Astrocyte (in vitro differentiated cells and primary cell): ENCODE measurements around the gene EVA1B. TPM values are rescaled to one million over a fixed set of nuclear protein-coding genes. Genes with fewer than 3 reads are reported as not detected.

Experiments
- DNase-seq: peaks from one replicate; pipeline ENCODE4 v3.0.0-alpha.2; 2010; ENCODE audit warnings: low read depth
- FAIRE-seq: peaks from 2 replicates; lab custom pipeline; 2011; peaks lifted over from hg19 to GRCh38; lab: Jason Lieb, UNC
- H2AFZ ChIP-seq: 2 replicates; pipeline ENCODE4 v1.6.0; 2012; ENCODE audit warnings: low read depth, low read length, inconsistent platforms
- H3K27ac ChIP-seq: 2 replicates; pipeline ENCODE4 v1.5.1; 2011; ENCODE audit warnings: low read depth, low read length, inconsistent platforms
- H3K27me3 ChIP-seq: 2 replicates; pipeline ENCODE4 v1.6.0; 2011; ENCODE audit warnings: low read length, inconsistent platforms; ENCODE audit not compliant: insufficient read depth
- H3K36me3 ChIP-seq: 2 replicates; pipeline ENCODE4 v1.5.1; 2011; ENCODE audit warnings: low read length, inconsistent platforms; ENCODE audit not compliant: insufficient read depth
- H3K4me1 ChIP-seq: 2 replicates; pipeline ENCODE4 v1.5.1; 2011; ENCODE audit warnings: low read length, inconsistent platforms; ENCODE audit not compliant: insufficient read depth
- H3K4me2 ChIP-seq: 2 replicates; pipeline ENCODE4 v1.6.0; 2012; ENCODE audit warnings: low read length, inconsistent platforms
- H3K4me3 ChIP-seq: 2 replicates; pipeline ENCODE4 v1.5.1; 2011; ENCODE audit warnings: low read depth, mild to moderate bottlenecking, low read length, inconsistent platforms; ENCODE audit not compliant: insufficient read depth
- H3K79me2 ChIP-seq: 2 replicates; pipeline ENCODE4 v1.6.0; 2012; ENCODE audit warnings: mild to moderate bottlenecking, low read length, inconsistent platforms; ENCODE audit not compliant: insufficient read depth
- H3K9ac ChIP-seq: 2 replicates; pipeline ENCODE4 v1.6.0; 2012; ENCODE audit warnings: mild to moderate bottlenecking, low read length, inconsistent platforms
- H3K9me3 ChIP-seq: 2 replicates; pipeline ENCODE4 v1.5.1; 2012; ENCODE audit warnings: low read depth, mild to moderate bottlenecking, low read length, inconsistent platforms; ENCODE audit not compliant: insufficient read depth
- H4K20me1 ChIP-seq: 2 replicates; pipeline ENCODE4 v1.6.0; 2012; ENCODE audit warnings: low read length, inconsistent platforms; ENCODE audit not compliant: insufficient read depth
- H3K27ac Mint-ChIP-seq: one replicate; pipeline ENCODE4 v1.8.0; 2021; ENCODE audit warnings: mild to moderate bottlenecking, mixed read lengths; ENCODE audit not compliant: unreplicated experiment
- H3K27me3 Mint-ChIP-seq: one replicate; pipeline ENCODE4 v1.8.0; 2021; ENCODE audit warnings: low read depth, mixed read lengths; ENCODE audit not compliant: unreplicated experiment
- H3K36me3 Mint-ChIP-seq: one replicate; pipeline ENCODE4 v1.8.0; 2021; ENCODE audit warnings: low read depth, mixed read lengths; ENCODE audit not compliant: unreplicated experiment
- H3K4me1 Mint-ChIP-seq: one replicate; pipeline ENCODE4 v1.8.0; 2021; ENCODE audit warnings: low read depth, mixed read lengths; ENCODE audit not compliant: unreplicated experiment
- H3K4me3 Mint-ChIP-seq: one replicate; pipeline ENCODE4 v1.8.0; 2021; ENCODE audit warnings: mild to moderate bottlenecking, moderate library complexity, mixed read lengths; ENCODE audit not compliant: unreplicated experiment
- H3K9me3 Mint-ChIP-seq: one replicate; pipeline ENCODE4 v1.8.0; 2021; ENCODE audit warnings: mild to moderate bottlenecking, mixed read lengths; ENCODE audit not compliant: unreplicated experiment
- CTCF ChIP-seq: IDR thresholded peaks from 2 replicates; pipeline ENCODE4 v1.5.1; 2011; ENCODE audit warnings: low read depth, mild to moderate bottlenecking, inconsistent platforms, low read length, moderate library complexity; ENCODE audit not compliant: insufficient read depth
- EZH2 ChIP-seq: IDR thresholded peaks from 2 replicates; pipeline ENCODE4 v1.6.1; 2012; ENCODE audit warnings: mild to moderate bottlenecking, low read length, inconsistent platforms; ENCODE audit not compliant: insufficient read depth
- total RNA-seq: library from RNA; stranded (reverse); gene quantifications from 2 replicates; pipeline ENCODE4 v1.2.1, GENCODE V29; 2021

The EVA1B gene
- total RNA-seq, 1 donor from 2014 or later = 57.3 TPM

- peak overlapping the region; percentile 48 for H3K4me3 Mint-ChIP-seq
- FAIRE-seq (peak; percentile 39), DNase-seq (no peak)
- Histone ChIP-seq H2AFZ (no peak overlapping the region), H3K4me1 (peaks cover 48% of the 10 kb centered on the region), H3K79me2 (peaks cover 77% of the 10 kb centered on the region), H3K4me3 (no peak overlapping the region), H4K20me1 (peaks cover 46% of the 10 kb centered on the region), H3K27ac (peak overlapping the region; percentile 21), H3K4me2 (no peak overlapping the region), H3K9ac (no peak overlapping the region), H3K27me3 (no peaks in the 10 kb centered on the region), H3K9me3 (no peaks in the 10 kb centered on the region), H3K36me3 (peaks cover 3% of the 10 kb centered on the region)
- peaks cover 64% of the 10 kb centered on the region for H3K4me1 Mint-ChIP-seq
- no peak for TF ChIP-seq EZH2
- peak; percentile 81 for TF ChIP-seq CTCF
- no peaks in the 10 kb centered on the region for H3K27me3 Mint-ChIP-seq
- no peak overlapping the region for H3K27ac Mint-ChIP-seq
- H3K36me3 Mint-ChIP-seq = peaks cover 4% of the 10 kb centered on the region
- no peaks in the 10 kb centered on the region for H3K9me3 Mint-ChIP-seq
Observed at GRCh38 chr1:36369061-36369861, 45.8 kb upstream of the EVA1B start.

GRCh38 chr1:36367798-36368197, 44.4 kb upstream of the EVA1B start:
- Mint-ChIP-seq H3K9me3 (no peaks in the 10 kb centered on the region), H3K36me3 (peaks cover 7% of the 10 kb centered on the region), H3K4me3 (peak overlapping the region; percentile 73), H3K27me3 (no peaks in the 10 kb centered on the region), H3K4me1 (peaks cover 49% of the 10 kb centered on the region), H3K27ac (peak overlapping the region; percentile 87)
- Histone ChIP-seq H4K20me1 (peaks cover 43% of the 10 kb centered on the region), H3K27me3 (no peaks in the 10 kb centered on the region), H3K4me2 (peak overlapping the region; percentile 6), H2AFZ (no peak overlapping the region), H3K4me1 (peaks cover 33% of the 10 kb centered on the region), H3K27ac (no peak overlapping the region), H3K4me3 (no peak overlapping the region), H3K9me3 (no peaks in the 10 kb centered on the region), H3K79me2 (peaks cover 84% of the 10 kb centered on the region), H3K36me3 (peaks cover 3% of the 10 kb centered on the region), H3K9ac (no peak overlapping the region)
- FAIRE-seq (no peak), DNase-seq (no peak)
- TF ChIP-seq EZH2 (no peak), CTCF (no peak)

DNA sequence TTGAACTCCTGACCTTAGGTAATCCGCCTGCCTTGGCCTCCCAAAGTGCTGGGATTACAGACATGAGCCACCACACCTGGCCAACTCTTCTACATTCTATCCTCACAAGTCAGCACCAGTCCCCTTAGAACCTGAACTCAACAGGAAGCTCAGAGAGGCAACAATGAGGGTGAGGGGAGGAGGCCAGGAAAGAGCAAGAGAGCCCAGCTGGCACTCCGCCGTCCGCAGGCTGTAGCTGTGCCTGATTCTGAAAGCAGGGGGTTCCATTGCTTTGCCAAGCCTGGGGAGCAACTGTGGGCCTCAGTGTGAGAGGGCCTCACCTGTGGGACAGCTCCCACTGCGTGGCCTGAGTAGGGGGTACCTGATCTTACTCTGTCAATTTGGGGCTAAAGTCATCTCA, 43.6 kb upstream of the EVA1B start:
- peaks cover 26% of the 10 kb centered on the region for H3K4me1 ChIP-seq
- no peak for DNase-seq
- TF ChIP-seq CTCF (no peak), EZH2 (no peak)
- Mint-ChIP-seq H3K27ac (no peak overlapping the region), H3K9me3 (no peaks in the 10 kb centered on the region), H3K36me3 (peaks cover 8% of the 10 kb centered on the region), H3K4me3 (no peak overlapping the region), H3K4me1 (peaks cover 43% of the 10 kb centered on the region), H3K27me3 (no peaks in the 10 kb centered on the region)
- no peak for FAIRE-seq
- no peaks in the 10 kb centered on the region for H3K9me3 ChIP-seq
- peaks cover 9% of the 10 kb centered on the region for H3K36me3 ChIP-seq
- no peaks in the 10 kb centered on the region for H3K27me3 ChIP-seq
- H3K27ac ChIP-seq = no peak overlapping the region
- no peak overlapping the region for H3K9ac ChIP-seq
- H3K4me2 ChIP-seq = no peak overlapping the region
- no peak overlapping the region for H3K4me3 ChIP-seq
- no peak overlapping the region for H2AFZ ChIP-seq
- H3K79me2 ChIP-seq = peaks cover 87% of the 10 kb centered on the region
- H4K20me1 ChIP-seq = peaks cover 50% of the 10 kb centered on the region
